CD4-positive, alpha-beta T cell treated with Interferon gamma for 1 hour (primary cell): ENCODE data around the gene CFAP46.
"Not testable (repeated sequence)": the region's sequence is repeated elsewhere in the genome, so short reads cannot be mapped to it uniquely, and the experiment has no call there.

ENCODE experiments used
- DNase-seq: peaks from one replicate; pipeline ENCODE4 v3.0.0-alpha.2; 2020

The CFAP46 gene

DNA sequence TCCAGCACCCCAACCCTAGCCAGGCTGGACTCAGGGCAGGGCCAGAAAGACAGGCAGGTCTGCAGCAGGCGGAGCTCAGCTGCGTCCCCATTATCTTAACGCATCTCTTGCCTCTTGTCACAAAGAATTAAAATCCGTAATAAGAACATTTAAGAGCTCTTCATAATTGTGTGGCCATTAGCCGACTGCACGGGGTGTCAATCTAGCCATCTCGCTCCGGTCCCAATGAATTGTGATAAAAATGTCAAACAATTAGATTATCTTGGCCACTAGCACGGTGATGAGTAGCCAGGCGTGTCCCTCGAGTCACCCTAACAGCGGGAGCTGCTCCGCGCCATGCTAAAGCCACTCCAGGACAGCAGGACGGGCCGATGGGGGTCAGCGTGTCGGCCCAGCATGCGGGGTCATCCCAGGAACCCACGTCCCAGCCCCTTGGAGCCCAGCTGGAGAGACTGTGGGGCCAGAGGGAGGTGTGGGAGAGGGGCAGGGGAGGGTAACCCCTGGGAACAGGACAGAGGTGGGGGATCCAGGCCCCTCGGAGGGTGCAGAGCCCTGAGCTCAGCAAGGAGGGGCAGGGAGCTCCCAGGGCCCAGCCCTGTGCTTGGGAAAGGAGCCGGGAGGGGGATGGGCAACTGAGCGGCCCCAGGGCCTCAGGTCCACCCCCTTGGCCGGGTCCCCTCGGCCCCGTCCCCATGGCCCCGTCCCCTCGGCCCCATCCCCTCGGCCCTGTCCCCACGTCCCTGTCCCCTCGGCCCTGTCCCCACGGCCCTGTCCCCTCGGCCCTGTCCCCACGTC is 138.8 kb downstream of the CFAP46 start:
- no peak for DNase-seq

DNA sequence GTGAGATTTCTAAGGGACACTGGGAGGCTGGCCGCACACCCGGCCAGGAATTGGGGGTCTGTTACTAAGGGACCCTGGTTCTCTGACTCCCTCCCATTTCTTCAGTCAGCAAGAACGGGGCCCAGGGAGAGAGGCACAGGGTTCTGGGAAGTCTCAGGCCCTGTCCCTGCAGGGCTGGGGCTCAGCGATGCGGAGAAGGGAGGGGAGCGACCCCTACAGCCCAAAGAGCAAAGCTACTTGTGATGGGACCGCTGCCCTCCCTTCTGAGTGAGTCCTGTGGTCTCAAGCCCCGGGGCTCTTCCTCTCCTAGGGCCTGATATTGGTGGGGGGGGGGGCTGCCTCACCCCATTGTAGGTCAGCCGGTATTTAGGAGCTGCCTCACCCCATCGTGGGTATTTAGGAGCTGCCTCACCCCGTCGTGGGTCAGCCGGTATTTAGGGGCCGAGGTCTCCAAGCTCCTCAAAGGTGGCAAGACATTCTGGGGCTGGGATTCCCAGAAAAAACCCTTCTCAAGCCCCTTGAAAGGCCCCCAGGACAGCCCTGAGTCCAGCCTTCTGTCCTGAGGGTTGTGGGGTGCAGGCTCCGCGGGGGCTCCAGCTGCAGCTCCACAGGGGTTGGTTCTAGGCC is 139.6 kb downstream of the CFAP46 start:
- no peak for DNase-seq

DNA sequence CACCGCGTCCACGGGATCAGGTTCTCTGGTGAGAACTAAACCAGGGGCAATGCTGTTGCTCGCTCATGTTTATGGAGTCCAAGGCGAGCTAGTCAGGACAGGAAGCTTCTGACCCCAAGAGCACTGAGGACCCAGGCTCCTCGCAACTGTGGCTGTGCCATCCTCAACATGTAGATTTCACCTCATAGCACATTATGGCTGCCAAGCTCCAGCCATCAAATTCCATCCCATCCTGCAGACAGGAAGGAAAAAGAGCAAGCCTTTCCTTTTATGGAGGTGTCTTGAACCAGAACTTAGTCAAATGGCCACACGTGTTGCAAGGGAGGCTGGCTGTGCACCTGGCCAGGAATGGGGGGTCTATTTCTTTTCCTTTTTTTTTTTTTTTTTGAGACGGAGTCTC is 140.3 kb downstream of the CFAP46 start:
- no peak for DNase-seq

DNA sequence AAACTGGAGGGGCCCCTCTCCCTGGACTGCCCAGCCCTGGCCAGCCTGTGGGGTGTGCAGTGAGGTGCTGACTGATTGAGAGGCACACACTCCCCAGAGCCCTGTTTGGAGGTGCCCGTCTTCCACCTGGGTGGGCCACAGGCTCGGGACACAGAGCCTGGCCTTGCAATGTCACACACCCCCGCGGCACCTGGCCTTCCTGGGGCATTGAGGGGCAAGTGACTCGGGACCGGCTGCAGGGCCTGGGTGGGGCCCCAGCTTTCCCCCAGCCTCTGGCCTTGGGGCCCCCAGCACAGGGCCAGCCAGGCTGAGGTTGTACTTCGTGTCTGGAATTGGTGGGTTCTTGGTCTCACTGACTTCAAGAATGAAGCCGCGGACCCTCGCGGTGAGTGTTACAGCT is 142.5 kb downstream of the CFAP46 start:
- no peak for DNase-seq

DNA sequence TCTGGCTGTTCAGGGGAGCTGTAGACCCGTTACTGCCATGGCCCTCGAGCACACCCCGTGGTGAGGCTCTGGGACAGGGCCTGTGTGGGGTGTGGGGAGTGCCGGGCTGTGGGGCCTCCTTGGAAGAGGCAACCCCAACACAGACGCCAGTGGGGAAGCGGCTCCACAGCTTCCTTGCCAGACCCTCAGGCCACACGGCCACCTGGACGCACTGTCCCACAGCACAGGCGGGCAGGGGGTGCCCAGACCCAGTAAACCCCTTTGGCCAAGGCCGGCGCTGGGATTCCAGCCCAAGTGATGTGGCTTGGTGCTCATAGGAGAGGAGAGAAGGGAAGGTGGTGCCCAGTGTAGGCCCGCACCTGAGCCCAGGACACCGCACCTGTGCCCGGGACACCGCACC is 143.5 kb downstream of the CFAP46 start:
- no peak for DNase-seq

DNA sequence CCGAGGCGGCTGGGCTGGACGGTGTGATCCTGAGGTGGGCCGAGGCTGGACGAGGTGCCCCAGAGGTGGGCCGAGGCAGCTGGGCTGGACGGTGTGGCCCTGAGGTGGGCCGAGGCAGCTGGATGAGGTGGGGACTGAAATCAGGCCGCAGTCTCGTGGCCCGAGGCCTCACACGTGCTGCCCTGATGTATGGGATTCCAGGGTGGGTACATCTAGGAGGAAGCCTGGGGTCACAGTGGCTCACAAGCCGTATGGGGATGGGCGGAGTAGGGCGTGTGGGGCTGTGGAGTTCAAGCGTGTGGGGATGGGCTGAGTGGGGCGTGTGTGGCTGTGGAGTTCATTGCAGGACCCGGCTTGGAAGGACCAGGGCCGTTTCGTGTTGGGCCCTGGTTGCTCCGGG is 144.0 kb downstream of the CFAP46 start:
- DNase-seq = no peak

DNA sequence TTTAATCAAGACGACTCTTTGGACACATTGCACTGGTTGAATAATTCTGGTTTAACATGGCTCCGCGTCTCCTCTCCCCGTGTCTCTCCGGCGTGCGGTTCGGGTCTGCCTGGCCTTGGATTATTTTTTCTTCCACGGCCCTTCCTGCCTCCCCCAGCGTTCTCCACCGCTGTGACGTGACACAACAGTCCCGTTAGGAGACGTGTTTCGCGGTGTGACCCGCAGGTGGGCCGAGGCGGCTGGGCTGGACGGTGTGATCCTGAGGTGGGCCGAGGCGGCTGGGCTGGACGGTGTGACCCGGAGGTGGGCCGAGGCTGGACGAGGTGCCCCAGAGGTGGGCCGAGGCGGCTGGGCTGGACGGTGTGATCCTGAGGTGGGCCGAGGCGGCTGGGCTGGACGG is 144.4 kb downstream of the CFAP46 start:
- DNase-seq = not testable (repeated sequence)

DNA sequence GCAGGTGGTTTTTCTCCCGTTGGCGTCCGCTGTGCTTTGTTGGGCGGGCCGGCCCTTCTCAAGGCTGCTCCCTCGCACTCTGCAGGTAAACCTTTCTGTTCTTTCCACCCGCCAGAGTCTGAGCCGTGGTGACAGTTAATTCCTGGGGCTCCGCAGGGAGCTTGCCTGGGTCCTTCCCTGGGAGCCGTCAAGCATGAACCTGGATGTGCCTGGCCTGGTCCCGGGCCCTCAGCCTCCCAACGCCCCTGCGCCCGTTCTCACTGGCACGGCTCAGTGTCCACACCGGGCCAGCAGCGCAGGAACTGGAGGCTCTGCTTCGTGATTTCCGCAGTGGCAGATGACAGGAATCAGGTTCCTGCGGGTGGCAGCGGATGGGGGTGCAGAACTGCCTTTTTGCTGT is 145.5 kb downstream of the CFAP46 start:
- DNase-seq = no peak

DNA sequence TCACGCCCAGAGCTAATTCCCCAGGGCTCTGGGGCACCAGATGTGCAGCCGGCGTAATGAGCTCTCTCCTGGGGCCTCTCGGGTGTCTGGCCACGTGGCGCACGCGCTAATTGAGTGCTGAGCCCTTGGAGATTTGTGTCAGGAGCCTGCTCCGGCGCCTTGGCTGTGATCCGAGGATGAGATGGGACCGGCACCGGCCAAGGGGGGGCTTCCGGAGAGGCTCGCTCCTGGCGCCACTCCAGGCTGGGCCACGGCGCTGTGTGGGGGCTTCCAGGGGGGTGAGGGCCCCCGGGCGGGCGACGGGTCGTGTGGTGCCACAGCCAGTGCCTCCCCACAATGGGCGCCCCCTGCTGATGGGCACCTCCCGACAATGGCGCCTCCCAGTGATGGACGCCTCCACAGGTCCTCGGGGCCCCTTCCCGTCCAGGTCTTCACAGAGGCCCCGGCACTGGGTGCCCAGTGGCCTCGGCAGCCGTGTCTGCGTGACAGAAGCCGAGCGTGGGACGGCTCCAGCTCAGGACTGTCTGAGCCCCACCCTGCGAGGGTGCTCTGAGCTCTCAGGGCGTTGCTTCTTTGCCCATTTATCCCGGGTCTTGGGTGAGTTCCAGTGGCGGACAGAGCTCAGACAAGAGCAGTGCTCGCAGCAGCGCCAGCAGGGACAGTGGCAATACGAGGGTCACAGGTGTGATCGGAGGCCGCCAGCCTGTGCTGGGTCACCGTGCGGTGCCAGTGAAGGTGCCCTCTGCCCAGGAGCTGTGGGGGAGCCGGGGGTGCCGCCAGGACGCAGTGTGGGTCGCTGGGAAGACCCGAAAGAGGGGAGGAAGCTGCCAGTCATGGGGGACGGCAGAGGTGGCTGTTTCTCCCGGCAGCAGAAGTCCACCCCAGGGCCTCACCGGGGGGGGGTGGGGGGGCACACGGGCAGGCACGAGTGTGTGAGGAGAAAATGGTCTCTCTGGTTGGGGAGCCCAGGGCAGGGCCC is 148.2 kb downstream of the CFAP46 start:
- DNase-seq = no peak

DNA sequence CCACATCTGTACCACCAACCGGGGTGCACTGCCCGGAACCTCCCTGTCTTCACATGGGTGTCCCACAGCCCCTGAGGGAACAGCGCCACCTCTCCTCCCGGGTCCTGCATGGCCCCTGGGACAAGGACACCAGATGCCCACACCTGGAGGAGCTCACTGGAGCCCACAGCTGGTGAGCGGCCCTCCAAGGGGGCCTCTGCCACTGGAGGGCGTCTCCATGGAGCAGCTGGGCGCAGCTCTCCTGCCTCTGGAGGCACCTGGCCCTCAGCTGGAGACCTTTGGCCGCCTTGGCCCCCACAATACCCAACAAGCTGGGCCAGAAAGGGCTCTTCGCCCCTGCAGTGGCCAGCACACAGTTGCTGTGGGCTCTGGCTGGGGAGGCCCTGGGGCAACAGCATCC is 149.2 kb downstream of the CFAP46 start:
- DNase-seq = no peak

DNA sequence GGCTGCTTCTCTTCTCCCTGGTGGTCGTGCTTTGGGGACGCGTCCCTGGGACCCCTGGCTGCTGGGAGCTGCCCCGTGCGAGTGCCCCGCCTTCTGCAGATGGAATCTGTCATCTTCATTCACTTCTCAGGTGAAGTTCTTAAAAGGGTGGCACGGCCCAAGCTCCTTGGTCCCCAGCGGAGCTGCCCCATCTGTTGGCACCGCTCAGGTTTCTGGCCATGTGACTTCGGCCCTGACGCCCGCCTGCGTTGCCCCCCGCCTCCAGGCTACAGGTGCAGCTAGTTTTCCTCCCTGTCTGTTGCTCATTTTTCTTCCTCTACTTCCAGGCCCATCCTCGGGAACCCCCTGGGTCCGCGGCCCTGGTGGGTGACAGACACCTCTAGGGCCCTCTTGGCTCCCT is 149.6 kb downstream of the CFAP46 start:
- no peak for DNase-seq

DNA sequence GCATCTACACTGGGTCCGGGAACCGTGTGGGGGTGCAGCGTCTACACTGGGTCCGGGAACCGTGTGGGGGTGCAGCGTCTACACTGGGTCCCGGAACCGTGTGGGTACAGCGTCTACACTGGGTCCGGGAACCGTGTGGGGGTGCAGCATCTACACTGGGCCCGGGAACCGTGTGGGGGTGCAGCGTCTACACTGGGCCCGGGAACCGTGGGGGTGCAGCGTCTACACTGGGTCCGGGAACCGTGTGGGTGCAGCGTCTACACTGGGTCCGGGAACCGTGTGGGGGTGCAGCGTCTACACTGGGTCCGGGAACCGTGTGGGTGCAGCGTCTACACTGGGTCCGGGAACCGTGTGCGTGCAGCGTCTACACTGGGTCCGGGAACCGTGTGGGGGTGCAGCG is 150.3 kb downstream of the CFAP46 start:
- not testable (repeated sequence) for DNase-seq

DNA sequence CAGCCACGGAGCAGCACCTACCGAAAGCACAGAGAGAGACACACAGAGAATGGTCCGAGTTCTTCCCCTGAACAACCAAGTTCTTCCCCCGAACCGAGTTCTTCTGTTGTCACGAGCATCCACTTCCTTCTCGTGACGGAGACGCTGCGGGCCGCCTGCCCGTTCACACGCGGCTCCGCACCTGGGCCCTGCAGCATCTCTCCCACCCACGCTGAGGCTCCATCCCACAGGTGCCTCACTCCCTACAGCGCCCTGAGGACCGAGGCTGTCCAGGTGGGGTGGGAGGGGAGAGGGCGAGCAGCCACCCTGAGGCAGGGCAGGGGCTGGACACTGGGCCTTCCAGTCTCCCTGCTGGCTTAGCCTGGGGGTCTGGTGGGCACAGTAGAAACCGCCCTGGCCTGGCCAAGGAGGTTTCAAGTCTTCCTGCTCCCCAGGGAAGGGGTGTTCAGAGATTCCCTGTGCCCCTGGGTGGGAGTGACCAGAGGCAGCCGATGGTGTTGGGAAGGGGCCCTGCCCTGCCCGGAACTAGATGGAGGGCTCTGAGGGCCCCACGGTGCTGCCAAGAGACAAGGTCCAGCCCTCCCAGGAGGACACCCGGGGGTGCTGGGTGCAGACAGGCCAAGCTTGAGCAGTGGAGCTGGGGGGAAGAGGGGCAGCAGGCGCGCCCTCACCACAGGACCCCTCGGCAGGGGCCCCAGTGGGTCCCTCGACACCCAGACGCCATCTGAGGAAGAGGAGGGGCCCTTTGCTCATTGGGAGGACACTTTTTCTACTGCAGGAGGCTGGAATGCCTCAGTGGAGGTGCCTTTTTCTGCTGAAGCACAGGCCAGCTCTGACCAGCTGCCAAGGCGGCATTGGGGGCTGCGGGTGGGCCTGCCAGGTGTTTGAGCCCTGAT is 151.2 kb downstream of the CFAP46 start:
- no peak for DNase-seq

DNA sequence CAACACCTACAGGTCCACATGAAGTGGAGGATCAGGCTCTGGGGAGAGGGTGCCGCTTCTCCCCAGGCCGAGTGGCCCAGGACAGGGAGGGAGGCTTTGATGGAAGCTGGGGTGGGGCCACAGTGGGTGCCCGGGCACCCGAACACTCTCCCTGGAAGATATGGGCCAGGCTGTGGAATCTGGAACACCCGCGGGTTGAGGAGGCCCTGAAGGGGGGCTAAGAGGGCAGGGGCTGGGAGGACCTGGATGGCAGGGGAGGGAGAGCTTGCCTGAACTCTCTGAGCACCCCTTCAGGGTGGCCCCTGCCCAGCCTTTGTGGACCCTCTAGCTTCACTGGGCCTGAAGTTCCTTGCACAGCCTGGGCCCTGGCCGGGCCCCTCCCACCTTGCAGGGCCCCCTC is 151.9 kb downstream of the CFAP46 start:
- DNase-seq = no peak

DNA sequence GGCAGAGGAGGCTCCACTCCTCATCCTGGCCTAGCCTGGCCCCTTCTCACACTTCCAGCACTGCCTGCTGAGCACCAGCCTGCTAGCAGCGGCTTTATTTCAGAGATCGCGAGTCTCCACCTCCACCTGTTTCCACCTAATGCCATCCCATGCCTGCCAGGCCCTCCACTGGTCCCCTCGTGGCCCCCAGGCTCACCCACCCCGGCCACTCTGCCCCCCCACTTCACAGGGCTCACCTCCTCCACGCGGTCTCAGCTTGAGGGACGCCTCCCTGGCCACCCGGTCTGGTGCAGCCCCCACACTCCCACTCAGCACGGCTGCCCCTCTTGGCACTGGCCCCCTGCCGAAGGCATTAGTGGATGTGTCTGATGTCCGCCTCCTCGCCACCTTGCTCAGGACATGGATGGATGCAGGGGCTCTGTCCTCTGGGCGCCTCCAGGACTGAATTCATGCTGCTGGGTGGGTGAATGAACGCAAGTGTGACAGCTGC is 152.7 kb downstream of the CFAP46 start:
- no peak for DNase-seq

DNA sequence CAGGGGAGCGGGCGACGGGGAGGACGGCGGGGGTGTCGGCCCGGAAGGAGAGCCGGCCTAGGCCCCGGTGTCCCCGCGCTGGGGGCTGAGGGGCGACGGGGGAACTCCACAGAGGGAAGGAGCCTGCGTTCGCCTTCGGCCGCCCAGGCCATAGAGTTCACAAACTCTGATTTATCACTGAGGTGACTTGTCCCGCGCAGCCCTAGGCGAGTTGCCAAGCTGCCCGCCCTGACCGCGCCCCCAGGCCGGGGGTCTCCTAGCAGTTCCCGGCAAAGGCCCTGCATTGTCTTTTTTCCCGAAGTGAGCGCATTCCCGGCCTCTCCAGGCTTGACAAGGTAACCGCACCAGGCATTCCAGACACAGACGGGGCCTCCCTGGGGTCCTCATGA is 153.5 kb downstream of the CFAP46 start:
- DNase-seq = no peak

DNA sequence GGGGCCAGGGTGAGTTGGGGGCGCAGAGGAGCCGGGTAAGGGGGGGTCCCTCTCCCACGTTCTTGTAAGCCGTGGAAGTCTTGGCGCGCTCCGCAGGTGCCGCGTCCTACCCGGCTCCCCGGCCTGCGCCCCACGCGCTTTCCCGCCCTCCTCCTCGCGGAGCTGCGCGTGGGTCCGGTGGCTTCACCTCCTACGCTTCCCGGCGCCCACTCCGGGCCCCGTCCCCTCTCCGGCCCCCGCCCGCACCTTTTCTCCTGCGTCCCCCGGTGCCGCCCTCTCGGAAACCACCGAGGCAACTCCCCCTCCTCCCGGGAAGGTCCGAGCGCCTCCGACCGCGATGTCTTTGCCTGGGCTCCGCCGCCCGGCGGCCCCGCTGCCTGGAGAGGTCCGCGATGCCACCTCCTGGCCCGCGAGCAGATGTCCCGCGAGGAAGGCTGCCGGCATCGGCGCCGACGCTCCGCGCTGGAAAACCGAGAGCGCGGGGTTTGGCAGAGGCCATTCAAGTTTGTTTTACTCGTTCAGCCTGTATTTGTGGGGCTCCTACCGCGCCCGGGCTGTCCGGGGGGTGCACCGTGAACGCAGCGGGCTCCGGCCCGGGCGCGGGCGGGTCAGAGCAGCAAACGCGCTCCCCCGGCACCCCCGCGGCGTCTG is 154.1 kb downstream of the CFAP46 start:
- no peak for DNase-seq

DNA sequence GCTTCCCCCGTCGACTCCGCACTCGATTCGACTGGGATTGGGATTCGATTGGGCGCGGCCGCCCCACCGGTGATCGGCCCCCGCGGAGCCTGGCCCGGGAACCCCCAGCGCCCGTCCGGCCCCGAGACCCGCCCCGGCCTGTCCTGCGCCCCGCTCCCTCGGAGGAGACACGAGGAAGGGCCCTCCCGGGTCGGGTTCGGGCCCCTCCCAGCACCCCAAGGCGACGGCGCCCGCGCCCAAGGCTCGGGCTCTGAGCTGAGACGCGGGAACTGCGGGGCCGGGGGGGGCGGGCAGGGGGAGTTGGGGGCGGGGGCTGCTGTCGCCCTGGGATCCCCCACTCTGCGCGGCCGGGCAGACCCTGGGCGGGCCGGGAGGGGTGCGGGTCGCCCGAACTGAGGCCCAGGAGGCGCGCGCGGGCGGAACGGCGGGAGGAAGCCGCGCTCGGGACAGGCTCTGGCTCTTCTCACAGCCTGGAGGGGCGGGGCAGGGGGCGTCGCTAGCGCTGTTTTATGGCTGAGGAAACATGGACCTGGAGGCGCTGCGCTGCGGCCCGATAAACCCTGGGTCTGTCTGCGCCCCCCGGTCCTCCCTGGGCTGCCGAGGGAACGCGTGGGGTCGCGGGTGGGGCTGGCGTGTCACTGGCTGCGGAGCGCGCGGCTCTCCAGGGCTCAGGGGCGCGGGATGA is 154.7 kb downstream of the CFAP46 start:
- no peak for DNase-seq

DNA sequence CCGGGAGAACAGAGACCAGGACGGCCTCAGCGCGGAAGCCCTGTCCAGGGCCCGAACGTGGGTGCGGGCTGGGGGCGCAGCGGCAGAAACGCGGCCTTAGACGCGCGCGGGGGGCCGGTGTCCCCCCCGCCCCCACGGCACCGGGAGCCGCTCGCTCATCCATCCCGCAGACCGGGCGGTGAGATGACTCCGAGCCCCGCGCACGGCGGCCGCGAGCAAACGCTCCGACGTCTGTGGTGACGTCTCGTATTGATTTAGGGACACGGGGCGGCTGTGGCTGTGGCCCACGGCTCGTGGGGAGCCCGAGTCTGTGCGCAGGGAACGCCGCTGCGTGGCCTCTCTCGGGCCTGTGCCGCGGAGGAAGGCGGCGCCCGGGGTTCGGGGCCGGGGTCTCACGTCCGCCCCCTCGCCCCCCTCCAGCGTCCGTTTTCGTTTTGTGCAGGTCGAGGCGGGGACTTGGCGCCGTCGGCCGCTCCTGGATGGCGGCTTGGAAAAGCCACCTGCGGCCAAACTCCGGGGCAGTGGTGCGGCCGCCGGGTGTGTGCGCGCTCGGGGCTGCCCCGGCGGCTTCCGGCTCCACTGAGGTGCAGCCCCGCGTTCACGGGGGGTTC is 155.4 kb downstream of the CFAP46 start:
- no peak for DNase-seq

DNA sequence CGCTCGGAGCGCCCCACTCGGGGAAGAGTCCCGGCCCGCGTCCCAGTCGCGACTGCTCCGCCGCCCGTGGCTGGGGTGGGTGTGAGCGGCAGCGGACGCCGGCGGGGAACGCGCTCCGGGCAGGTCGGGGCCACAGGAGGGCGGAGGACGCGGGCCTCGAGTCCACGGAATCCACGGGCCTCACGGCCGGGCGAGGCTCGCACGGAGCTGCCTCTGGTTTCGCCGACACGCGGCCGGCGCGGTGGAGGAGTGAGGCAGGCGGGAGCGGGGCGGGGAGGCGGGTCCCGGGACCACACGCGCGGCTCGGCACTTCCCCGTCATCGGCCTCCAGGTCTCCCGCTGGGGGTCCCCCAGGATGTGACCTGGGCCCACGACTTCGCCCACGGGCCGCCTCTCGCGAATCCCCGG is 155.9 kb downstream of the CFAP46 start:
- no peak for DNase-seq
